ENCODE measurements around the gene EZH2. TPM values are rescaled to one million over a fixed set of nuclear protein-coding genes. Genes with fewer than 3 reads are reported as not detected.

Gene EZH2
- total RNA-seq, 2 experiments from 2014 or later: 112 to 114 TPM

DNA sequence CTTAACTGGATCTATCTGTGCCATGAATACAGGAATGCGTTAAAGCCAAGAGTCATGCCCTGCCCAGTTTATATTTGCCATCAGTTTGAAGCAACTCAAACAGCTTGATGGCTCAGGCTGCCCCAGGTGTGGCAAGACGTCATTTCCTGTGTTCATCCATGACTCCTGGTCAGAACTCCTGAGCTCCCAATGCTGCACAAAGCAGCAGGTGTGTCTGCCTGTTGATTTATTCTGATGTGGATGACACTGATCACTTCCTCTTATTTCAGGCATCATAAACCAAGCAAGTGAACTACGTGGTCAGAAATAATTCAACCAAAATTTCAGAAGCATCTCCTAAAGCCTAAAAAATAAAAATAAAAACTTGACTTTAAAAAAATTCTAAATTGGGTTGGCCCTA, 68.5 kb downstream of the EZH2 start:
- Mint-ChIP-seq H3K27me3 (no peaks in the 10 kb centered on the region), H3K9me3 (no peaks in the 10 kb centered on the region), H3K4me3 (no peak overlapping the region), H3K4me1 (ENCODE audit: low read depth) (no peaks in the 10 kb centered on the region), H3K36me3 (ENCODE audit: low read depth) (peaks cover 79% of the 10 kb centered on the region), H3K27ac (no peak overlapping the region)
- DNase-seq (no peak), ATAC-seq (no peak)
- ChIA-PET CTCF (interaction anchor here (0.9 to 2.0 kb wide), 7 partner anchors 10 to 330 kb away, joined by 3 to 5 read pairs (median 3); no protein-coding TSS in a partner anchor), POLR2A (interaction anchor here (1.1 to 1.8 kb wide), 3 partner anchors 8 to 32 kb away, joined by 3 to 7 read pairs (median 3); no protein-coding TSS in a partner anchor)
- TF ChIP-seq, protein P1, sequence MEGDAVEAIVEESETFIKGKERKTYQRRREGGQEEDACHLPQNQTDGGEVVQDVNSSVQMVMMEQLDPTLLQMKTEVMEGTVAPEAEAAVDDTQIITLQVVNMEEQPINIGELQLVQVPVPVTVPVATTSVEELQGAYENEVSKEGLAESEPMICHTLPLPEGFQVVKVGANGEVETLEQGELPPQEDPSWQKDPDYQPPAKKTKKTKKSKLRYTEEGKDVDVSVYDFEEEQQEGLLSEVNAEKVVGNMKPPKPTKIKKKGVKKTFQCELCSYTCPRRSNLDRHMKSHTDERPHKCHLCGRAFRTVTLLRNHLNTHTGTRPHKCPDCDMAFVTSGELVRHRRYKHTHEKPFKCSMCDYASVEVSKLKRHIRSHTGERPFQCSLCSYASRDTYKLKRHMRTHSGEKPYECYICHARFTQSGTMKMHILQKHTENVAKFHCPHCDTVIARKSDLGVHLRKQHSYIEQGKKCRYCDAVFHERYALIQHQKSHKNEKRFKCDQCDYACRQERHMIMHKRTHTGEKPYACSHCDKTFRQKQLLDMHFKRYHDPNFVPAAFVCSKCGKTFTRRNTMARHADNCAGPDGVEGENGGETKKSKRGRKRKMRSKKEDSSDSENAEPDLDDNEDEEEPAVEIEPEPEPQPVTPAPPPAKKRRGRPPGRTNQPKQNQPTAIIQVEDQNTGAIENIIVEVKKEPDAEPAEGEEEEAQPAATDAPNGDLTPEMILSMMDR (IDR thresholded peaks at IDR 0.05): no peak
- intact Hi-C loops (cut with micrococcal nuclease): no loop called here

DNA sequence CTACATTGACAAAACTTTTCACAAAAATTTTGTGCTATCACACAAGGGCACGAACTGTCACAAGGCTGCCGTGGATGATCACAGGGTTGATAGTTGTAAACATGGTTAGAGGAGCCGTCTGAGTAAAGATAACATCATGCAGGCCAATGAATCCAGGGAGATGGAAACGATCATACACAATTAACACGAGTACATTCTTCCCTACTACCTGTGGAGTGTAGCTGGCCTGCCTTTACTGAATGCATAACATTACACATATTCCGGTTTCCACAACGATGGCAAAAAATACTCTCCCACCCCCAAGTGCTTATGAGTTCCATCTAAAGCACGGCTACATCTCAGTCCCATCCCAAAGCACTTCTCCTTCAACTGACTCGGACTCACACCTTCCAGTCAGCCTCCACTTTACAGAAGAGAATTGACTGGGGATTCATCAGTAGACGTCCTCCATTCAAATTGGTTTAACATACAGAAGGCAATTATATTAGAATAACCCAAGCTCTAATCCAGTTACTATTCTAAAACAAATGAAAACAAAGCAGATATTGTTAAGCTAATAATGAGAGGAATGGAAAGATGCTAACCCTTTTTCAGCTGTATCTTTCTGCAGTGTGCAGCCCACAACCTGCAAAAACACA, 69.0 kb downstream of the EZH2 start:
- CTCF ChIA-PET: interaction anchor here (0.9 to 2.0 kb wide), 4 partner anchors 10 to 155 kb away, joined by 3 to 5 read pairs (median 3); no protein-coding TSS in a partner anchor
- Mint-ChIP-seq H3K9me3 (no peaks in the 10 kb centered on the region), H3K4me3 (no peak overlapping the region), H3K27me3 (no peaks in the 10 kb centered on the region), H3K36me3 (ENCODE audit: low read depth) (peaks cover 81% of the 10 kb centered on the region), H3K27ac (no peak overlapping the region), H3K4me1 (ENCODE audit: low read depth) (no peaks in the 10 kb centered on the region)
- POLR2A ChIA-PET: interaction anchor here (0.9 to 1.8 kb wide), 3 partner anchors 12 to 33 kb away, joined by 3 to 7 read pairs (median 3); no protein-coding TSS in a partner anchor
- intact Hi-C loops (cut with micrococcal nuclease): no loop called here
- DNase-seq: no peak
- TF ChIP-seq, protein P1 (IDR thresholded peaks at IDR 0.05): no peak
- no peak for ATAC-seq

- TF ChIP-seq, protein P1 (IDR thresholded peaks at IDR 0.05): no peak
- no peaks in the 10 kb centered on the region for H3K4me1 Mint-ChIP-seq (ENCODE audit: low read depth)
- intact Hi-C loops (cut with micrococcal nuclease): no loop called here
- H3K4me3 Mint-ChIP-seq: no peak overlapping the region
- H3K27ac Mint-ChIP-seq: no peak overlapping the region
- H3K36me3 Mint-ChIP-seq (ENCODE audit: low read depth): peaks cover 81% of the 10 kb centered on the region
- CTCF ChIA-PET: interaction anchor here (0.8 to 1.4 kb wide), 2 partner anchors 14 to 17 kb away, joined by 3 to 4 read pairs; no protein-coding TSS in a partner anchor
- H3K9me3 Mint-ChIP-seq: no peaks in the 10 kb centered on the region
- DNase-seq (no peak), ATAC-seq (no peak)
- POLR2A ChIA-PET: interaction anchor here (0.9 kb wide), 1 partner anchor 22 kb away, joined by 3 read pairs; no protein-coding TSS in a partner anchor
- no peaks in the 10 kb centered on the region for H3K27me3 Mint-ChIP-seq
These were observed 70.2 kb downstream of the EZH2 start for GRCh38 chr7:148813890-148814289.

GRCh38 chr7:148811892-148812291, 72.2 kb downstream of the EZH2 start:
- CTCF ChIA-PET: no interaction called here

GRCh38 chr7:148809856-148810255, 74.2 kb downstream of the EZH2 start:
- H3K4me1 Mint-ChIP-seq (ENCODE audit: low read depth): no peaks in the 10 kb centered on the region
- no peak overlapping the region for H3K27ac Mint-ChIP-seq
- POLR2A ChIA-PET: no interaction called here
- H3K9me3 Mint-ChIP-seq: no peaks in the 10 kb centered on the region
- no peak overlapping the region for H3K4me3 Mint-ChIP-seq
- CTCF ChIA-PET: no interaction called here
- H3K27me3 Mint-ChIP-seq: no peaks in the 10 kb centered on the region
- ATAC-seq (no peak), DNase-seq (no peak)
- TF ChIP-seq, protein P1 (IDR thresholded peaks at IDR 0.05): no peak
- peaks cover 74% of the 10 kb centered on the region for H3K36me3 Mint-ChIP-seq (ENCODE audit: low read depth)
- intact Hi-C loops (cut with micrococcal nuclease): loop anchor here (10.0 kb wide), 1 partner anchor 155 kb away; no protein-coding TSS in a partner anchor

More at GRCh38 chr7:148811892-148812291, 72.2 kb downstream of the EZH2 start:
- no peak for ATAC-seq
- DNase-seq: no peak
- Mint-ChIP-seq H3K4me3 (no peak overlapping the region), H3K27ac (peak overlapping the region; percentile 41), H3K36me3 (ENCODE audit: low read depth) (peaks cover 74% of the 10 kb centered on the region), H3K27me3 (no peaks in the 10 kb centered on the region), H3K4me1 (ENCODE audit: low read depth) (no peaks in the 10 kb centered on the region), H3K9me3 (no peaks in the 10 kb centered on the region)
- TF ChIP-seq, protein P1 (IDR thresholded peaks at IDR 0.05): no peak
- intact Hi-C loops (cut with micrococcal nuclease): no loop called here
- POLR2A ChIA-PET: no interaction called here
